GM18502 (cell line): ENCODE data around the gene PRR11.
"Not testable (repeated sequence)": the region's sequence is repeated elsewhere in the genome, so short reads cannot be mapped to it uniquely, and the experiment has no call there.

Experiments used
- ATAC-seq: cut with Tn5 transposase; IDR thresholded peaks from one replicate; pipeline ENCODE4 v1.9.1; 2021; ENCODE audit warnings: mild to moderate bottlenecking; ENCODE audit not compliant: unreplicated experiment, poor library complexity

The PRR11 gene

GRCh38 chr17:59151006-59151405, 4.5 kb upstream of the PRR11 start:
- ATAC-seq, result no peak

DNA sequence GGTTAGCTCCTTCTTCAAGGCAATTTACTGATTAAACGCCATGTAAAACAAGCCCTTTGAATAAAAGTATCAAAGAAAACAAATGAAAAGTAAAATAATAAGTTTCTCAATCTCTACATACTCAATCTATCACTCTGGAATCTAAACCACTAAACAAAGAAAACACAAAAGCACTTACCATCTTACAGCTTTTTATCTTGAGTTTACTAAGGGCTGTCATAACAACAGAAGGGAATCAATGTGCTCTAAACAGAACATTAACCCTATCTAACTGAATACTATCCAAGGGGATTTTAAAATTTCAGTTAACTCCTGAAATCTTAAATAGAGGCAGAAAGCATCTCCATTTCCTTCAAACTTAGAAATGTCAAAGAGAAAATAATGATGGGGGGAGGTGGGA, 4.0 kb upstream of the PRR11 start:
- no peak for ATAC-seq

DNA sequence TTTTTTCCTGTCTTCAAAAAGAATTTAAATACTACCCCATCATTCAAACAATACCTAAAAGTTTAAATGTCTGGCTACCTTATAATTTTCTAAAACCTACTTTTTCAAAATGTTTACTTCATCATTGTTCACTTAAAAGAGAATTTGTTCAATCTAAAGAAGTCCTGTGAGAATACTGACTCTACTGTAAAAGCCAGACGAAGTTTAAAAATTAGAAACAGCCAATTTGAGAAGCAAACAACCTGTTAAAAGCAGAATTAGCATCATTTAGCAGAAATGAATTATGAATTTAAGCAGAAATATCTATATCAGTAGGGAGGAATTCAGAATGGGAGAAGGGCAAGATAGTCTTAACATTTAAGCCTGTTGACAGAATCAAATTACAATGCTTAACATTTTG, 2.6 kb upstream of the PRR11 start:
- ATAC-seq, result no peak

DNA sequence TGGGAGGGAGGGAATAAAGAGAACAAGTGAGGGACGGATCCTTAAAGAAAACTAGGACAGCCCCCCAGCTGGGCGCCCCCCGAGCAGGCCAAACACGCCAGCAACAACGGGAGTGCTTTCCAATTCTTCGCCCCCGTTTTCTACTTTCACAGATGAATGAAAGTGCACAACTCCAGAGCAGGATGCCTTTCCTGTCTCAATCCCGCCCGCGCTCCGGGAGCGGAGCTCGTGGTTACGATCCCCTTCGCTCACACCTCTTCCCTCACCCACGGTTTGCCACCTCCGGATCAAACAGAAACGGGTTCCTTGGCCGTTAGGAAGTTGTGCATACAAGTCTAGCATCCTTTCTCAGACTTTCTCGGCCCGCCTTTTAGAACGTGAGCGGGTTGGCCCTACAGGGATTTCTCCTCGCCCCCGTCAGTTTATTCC, 1.2 kb upstream of the PRR11 start:
- no peak for ATAC-seq

- ATAC-seq, result peak; percentile 84
These were observed 666 bp upstream of the PRR11 start, which contains the start of gene SKA2 for GRCh38 chr17:59154721-59155438. Gene SKA2 (minus strand): TSS chr17:59155186. CDS start chr17:59155163, 23 bp downstream.

DNA sequence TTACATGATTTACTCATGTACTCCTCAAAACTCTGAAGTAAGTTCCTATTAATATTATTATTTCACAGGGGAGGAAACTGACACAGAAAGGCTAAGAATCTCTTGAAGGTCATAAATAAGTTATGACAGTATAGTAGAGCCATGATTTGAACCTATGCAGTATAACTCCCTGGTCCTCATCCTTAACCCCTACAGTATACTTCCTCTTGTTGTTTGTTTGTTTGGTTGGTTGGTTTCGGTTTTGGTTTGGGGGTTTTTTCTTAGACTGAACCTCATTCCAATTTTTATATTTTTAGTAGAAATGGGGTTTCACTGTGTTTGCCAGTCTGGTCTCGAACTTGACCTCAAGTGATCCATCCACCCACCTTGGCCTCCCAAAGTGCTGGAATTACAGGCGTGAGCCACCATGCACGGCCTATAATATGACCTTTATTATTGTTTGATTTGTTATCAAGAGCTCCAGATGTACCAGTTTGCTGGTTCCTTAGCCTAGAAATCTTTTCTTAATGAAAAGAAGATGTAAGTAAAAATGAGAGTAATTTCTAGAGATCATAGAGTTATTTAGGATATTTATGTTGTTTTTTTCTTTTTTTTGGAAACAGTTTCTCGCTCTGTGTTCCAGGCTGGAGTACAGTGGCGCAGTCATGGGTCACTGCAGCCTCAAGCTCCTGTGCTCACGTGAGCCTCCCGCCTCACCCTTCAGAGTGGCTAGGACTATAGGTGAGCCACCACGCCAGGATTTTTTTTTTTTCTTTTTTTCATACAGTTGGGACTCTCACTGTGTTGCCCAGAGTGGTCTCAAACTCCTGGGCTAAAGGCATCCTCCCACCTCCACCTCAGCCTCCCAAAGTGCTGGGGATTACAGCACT, 4.8 kb downstream of the PRR11 start:
- no peak for ATAC-seq

DNA sequence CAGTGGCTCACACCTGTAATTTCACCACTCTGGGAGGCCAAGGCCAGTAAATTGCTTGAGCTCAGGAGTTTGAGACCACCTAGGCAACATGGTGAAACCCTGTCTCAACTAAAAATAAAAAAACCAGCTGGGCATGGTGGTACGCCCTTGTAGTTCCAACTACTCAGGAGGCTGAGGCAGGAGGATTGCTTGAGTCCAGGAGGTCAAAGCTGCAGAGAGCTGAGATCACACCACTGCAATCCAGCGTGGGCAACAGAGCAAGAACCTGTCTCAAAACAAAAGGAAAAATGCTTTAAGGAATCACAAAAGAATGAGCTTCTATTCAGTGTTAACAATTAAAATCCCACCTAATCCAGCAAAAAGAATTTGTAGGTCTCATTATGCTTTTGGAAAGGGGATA, 5.9 kb downstream of the PRR11 start:
- ATAC-seq, result no peak

- ATAC-seq, result peak; percentile 48
These were observed 10.4 kb downstream of the PRR11 start for GRCh38 chr17:59165933-59166342.

- no peak for ATAC-seq
These were observed 12.0 kb downstream of the PRR11 start for GRCh38 chr17:59167571-59168001.

- ATAC-seq, result no peak
These were observed 17.0 kb downstream of the PRR11 start for GRCh38 chr17:59172436-59173004.

GRCh38 chr17:59174671-59175070, 19.1 kb downstream of the PRR11 start:
- no peak for ATAC-seq

DNA sequence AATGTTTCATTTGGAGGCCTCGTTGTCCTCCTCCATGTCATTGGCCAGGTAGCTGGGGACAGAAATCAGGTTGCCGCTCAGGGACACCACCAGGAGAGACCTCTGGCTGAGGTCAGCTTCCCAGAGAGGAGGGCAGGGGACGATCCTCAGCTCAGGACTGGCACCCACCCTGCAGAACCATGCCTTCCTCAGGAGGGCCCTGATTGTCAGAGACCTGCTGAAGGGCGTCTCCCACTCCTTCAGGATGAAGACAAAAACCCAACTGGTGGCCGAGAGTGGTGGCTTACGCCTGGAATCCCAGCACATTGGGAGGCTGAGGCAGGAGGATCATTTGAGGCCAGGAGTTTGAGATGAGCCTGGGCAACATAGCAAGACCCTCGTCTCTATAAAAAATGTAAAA, 19.5 kb downstream of the PRR11 start:
- ATAC-seq, result no peak

- no peak for ATAC-seq
These were observed 22.9 kb downstream of the PRR11 start for GRCh38 chr17:59178266-59178985.

DNA sequence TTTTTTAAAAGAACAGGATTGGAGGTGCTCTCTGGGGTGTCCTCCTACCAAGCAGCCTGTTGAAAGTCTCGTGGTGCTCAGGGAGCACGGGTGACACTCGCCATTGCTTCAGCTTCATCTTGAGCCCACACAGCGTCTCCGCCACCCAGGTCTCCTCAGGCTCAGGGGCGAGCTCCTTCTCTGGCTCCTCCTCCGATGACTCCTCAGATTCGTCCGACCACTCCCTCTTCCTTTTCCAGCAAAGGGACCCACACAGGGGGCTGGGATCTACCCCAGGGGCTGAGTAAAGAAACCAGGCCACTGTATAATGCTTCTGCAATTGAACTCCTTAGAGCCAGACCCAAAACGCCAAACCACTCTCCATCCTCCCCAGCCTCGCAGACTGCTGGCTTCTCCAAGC, 24.1 kb downstream of the PRR11 start:
- ATAC-seq, result not testable (repeated sequence)

DNA sequence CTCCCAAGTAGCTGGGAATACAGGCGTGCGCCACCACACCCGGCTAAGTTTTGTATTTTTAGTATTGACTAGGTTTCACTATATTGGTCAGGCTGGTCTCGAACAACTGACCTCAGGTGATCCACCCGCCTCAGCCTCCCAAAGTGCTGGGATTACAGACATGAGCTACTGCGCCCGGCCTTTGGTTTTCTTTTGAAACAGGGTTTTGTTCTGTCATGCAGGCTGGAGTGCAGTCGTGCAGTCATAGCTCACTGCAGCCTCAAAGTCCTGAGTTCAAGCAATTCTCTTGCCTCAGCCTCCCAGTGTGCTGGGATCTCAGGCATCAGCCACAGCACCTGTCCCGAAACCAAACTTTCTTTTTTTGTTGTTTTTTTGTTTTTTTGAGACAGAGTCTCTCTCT, 25.1 kb downstream of the PRR11 start:
- no peak for ATAC-seq

GRCh38 chr17:59181481-59181880, 25.9 kb downstream of the PRR11 start:
- no peak for ATAC-seq

GRCh38 chr17:59185997-59186396, 30.5 kb downstream of the PRR11 start:
- ATAC-seq, result no peak

DNA sequence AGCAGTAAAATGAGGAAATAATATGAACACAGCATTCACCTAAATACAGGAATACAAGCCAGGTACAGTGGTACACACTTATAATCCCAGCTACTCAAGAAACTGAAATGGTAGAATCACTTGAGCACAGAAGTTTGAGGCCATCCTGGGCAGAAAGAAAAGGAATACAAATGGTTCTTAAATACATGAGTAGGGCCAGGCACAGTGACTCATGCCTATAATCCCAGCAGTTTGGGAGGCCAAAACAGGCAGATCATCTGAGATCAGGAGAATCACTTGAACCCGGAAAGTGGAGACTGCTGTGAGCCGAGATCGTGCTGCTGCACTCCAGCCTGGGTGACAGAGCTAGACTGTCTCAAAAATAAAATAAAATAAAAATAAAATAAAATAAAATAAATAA, 31.3 kb downstream of the PRR11 start:
- no peak for ATAC-seq

DNA sequence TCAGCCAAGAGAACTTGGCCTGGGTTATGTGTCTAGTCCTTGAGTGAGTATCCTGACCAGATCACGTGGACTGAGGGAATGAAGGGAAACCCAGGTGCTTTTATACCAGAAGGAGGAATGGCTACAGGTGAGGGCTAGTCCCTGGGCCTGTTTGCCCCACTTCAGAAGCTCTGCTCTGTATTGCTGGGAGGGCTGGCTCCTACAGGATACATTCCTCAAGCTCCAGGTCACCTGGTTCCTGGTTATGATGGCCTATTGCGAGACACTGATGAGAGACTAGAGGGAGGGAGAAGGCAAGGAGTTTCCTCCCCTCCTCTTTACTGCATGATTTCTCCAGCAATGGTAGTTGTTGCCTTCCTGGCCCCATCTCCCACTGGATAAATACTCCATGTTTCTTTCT, 35.3 kb downstream of the PRR11 start:
- no peak for ATAC-seq

DNA sequence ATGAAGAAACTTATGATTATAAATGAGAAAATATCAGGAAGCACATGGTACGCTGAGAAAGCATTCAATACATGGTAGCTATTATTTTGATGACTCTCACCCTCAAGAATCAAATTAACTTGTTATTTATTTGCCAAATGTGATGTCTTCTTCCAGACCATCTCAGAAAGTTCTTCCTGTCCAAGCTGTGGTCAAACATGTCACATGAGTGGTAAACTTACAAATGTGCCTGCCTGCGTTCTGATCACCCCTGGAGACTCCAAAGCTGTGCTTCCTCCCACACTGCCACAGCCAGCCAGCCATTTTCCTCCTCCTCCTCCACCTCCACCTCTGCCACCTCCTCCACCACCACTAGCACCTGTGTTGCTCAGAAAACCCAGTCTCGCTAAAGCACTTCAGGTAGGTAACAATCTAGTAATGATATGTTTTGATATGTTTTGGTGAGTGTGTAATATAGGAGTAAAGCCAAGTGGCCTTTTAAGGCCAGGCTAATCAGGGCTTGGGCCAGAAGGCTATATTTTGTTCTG, 37.9 kb downstream of the PRR11 start:
- ATAC-seq, result no peak
